T47D (cell line): Measurements from ENCODE around the gene TTL.
"Not testable (repeated sequence)": the region's sequence is repeated elsewhere in the genome, so short reads cannot be mapped to it uniquely, and the experiment has no call there.

Experiments
- DNase-seq, 2 experiments: peaks; one replicate each; pipeline versions ENCODE4 v3.0.0 to v3.0.0-alpha.2; 2011 to 2012; ENCODE audit warnings: low read depth in 1 of 2, low spot score in 1 of 2
- JUND ChIP-seq: IDR thresholded peaks from 2 replicates; pipeline ENCODE4 v1.6.1; 2012; ENCODE audit warnings: low read depth
- in situ Hi-C: cut with HindIII; loops from 2 replicates; pipeline ENCODE4 v1.10.0; 2016; ENCODE audit warnings: low sequenced_read_pairs, low pct_unique_long_range_greater_than_20kb

The TTL gene

DNA sequence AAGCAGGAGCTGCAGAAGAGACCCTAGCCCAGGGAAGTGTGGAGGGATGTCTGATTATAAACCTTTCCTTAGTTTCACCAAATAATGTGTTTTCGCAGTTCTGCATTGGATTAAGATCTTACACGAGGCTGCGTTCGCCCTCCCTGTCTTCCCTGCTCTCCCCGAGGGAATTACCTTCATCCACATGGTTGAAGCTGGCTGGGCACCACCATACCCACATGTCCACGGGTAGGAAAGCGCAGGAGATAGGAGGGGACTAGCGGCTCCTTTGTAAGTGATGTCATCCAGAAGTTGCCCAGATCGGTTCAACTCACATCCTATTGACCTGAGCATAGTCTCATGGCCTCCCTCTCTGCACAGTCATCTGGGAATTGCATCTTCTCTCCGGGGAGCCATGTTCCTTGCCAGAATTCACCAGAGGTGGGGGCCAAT is 1.1 kb downstream of the TTL start:
- in situ Hi-C loops, result no loop called here
- no peak for TF ChIP-seq JUND

DNA sequence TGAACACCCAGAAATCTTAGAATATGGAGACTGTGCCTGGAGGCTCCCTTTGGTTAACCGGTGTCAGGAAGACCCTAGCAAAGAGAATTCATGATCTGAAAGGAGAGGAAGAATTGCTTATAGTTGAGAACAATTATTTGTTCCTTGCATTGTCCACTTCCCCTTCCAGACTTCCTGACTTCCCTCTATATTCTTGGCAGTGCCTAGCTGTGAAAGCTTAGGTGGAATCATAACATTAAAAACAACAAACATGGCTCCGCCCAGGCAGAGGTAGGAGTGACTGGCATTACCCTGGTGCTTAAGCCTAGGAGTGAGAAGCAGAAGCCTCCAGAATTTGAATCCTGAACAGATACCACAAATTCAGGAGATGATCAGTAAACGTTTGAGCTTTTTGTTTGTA is 1.9 kb downstream of the TTL start:
- no peak for TF ChIP-seq JUND
- no peak for DNase-seq
- in situ Hi-C loops, result no loop called here

More for the DNA sequence above, 1.1 kb downstream of the TTL start:
- DNase-seq, result peak in 1 of 2 experiments; percentile 18

DNA sequence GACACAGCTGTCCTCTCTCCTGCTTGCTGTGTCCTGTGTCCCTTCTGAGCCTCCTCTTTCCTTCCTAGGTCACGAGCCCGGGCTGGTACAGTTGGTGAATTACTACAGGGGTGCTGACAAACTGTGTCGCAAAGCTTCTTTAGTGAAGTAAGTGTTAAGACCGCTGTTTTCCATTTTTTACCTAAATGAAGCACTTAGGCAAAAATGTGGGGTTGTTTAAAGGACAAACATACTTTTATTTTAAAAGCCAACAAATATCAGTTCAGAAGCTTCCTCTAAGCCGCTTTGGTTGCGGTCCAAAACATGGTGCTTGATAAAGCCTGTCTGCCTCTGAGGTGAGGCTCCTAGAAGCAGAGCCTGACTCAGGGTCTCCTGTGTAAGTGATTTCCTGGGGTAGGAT is 3.9 kb downstream of the TTL start:
- no peak for DNase-seq

DNA sequence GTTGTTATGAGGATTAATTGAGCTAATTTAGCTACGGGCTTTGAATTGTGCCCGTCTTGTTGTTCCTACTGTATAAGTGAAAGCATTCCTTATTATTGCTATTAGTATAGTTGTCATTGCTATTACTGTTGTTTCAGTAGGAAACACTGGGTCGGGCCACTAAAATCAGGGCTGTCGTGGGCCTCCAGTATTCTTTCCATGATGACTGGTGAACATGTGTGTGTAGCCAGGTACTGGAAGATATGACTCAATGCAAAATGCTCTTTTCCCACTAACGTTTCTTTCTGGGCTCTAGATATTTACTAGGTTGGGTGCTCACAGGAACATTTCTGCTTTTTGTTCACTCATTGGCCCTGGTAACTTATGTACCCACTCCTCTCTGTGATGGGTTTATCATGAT is 4.9 kb downstream of the TTL start:
- no peak for TF ChIP-seq JUND
- DNase-seq, result no peak
- in situ Hi-C loops, result no loop called here

More for the DNA sequence above, 3.9 kb downstream of the TTL start:
- in situ Hi-C loops, result no loop called here
- TF ChIP-seq JUND, result no peak

DNA sequence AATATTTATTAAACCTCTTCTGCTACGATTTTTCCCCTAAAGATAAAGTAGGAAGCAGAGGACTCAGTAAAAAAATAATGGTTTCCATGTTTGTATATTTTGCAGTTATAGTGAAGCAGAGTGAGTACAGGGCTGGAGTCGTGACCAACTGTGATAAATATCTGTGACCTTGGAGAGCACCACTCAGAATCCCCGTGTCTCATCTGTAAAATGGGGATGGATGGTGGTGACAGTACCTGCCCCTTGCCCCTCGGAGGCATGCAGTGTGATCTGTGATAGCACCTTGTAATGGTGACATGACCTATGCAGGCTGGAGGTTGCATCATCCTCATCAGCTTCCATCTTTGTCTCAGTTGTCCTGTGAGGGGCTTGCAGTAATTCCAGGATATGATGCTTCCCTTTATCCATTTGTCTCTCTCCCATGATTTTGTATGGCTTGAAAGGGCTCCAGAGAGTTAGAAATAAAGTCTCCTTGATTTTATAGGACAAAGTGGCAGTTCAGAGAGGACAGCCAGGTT is 5.5 kb downstream of the TTL start:
- no peak for TF ChIP-seq JUND
- no peak for DNase-seq
- in situ Hi-C loops, result no loop called here

DNA sequence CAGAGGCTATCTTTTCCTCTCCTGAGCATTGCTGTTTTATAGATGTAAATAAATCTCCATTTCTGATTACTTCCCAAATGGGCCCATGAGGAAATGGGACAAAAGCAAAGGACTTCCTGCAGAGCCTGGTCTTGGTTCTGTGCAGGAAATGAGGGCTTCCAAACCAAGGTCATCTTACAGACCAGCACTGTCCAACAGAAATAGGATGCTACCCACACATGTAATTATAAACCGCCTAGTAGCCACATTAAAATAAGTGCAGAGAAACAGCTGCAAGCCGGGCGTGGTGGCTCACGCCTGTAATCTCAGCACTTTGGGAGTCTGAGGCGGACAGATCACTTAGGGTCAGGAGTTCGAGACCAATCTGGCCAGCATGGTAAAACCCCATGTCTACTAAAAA is 6.2 kb downstream of the TTL start:
- in situ Hi-C loops, result no loop called here
- no peak for TF ChIP-seq JUND
- no peak for DNase-seq

DNA sequence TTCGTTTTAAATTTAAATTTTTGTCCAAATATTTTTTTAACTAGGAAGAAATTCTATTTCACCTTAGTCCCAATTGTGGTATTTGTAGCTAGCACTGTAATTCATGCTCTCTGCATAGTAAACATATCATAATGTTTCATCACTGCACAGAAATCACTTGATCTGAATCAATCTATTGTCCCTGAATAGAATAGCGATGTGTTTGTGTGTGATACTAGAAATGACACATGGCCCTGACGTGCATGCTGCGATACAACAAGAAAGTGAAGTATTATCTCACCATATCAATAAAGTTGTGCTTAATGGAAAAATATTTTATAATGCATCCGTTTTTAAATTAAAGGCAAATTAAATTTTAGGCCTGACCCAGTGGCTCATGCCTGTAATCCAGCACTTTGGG is 10.0 kb downstream of the TTL start:
- no peak for DNase-seq
- in situ Hi-C loops, result no loop called here
- TF ChIP-seq JUND, result no peak

DNA sequence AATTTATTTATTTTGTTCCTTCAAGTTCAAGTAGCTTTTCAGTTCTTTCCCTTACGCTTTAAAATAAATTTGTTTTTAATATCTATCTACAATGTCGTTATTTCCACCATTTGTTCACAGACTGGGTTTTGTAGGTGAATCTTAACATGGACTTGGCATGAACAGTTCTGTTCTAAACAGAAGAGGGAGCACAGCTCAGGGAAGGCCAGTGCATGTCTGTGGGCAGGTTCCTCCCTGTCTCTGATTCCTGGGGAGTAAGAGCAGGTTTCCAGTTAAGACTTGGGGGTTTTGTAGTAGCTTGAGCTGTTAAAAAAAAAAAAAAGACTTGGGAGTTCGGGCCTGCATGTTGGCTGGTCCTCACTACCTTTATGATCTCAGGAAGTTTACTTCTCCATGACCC is 11.1 kb downstream of the TTL start:
- in situ Hi-C loops, result no loop called here
- no peak for DNase-seq
- TF ChIP-seq JUND, result no peak

DNA sequence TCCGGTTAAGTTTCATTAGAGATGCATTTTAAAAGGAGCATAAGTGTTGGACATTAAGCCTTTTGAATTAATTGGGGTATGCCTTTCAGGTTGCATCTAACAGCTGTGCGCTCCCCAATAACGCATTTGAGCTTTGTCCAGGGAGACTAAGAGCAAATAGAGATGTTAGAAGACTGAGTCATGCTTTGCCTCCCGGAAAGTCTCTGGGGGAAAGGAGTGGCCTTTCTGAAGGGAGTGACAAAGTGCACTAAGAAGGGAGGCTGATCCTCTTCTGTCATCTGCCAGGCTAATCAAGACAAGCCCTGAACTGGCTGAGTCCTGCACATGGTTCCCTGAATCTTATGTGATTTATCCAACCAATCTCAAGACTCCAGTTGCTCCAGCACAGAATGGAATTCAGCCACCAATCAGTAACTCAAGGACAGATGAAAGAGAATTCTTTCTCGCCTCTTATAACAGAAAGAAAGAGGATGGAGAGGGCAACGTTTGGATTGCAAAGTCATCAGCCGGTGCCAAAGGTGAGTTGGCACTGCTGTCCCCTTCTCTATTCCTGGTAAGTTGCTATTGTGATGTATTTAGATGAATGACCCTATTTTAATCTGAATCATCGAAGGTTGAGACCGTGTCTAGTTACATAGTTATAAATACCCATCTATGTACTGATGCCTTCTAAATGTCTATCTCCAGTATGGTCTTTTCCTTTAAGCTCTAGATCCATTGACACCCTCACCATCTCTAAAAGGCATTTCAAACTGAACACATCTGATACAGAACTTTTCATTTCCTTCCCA is 12.1 kb downstream of the TTL start:
- no peak for DNase-seq
- no peak for TF ChIP-seq JUND
- in situ Hi-C loops, result no loop called here

DNA sequence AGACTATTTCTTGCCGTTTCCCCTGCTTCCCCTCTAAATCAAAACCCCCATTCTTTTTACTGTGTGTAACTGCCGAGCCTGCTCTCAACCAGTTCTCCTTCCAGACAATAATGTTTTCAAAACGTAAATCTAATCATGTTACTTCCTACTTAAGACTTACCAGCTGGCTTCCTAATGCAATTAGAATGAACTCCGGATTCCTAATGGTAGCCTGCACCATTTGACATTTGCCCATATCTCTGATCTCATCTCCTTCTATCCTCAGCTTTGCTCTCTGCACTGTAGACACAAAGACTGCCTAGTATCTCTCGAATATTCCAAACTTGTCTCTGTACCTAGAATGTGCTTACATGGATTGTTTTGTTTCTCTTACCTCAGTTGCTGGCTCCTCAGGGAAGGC is 12.9 kb downstream of the TTL start:
- in situ Hi-C loops, result no loop called here
- DNase-seq, result no peak
- TF ChIP-seq JUND, result no peak

DNA sequence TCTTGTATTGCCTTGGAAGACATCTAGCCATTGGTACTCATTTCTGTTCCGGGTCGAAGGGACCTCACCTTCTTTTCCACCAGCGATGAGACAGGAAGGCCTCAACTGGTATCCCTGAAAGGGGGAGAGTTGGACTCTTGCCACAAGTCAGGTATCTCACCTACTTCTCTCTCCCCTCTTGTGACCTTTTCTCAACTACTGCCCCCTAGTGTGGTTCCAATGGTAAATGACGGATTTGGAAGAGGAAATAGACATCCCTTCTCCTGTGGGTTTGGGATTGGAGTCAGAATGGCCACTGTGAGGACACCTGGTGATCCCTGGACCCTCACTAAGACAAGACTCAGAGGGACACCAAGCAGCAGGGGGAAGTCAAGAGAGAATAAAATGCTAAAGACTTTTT is 13.9 kb downstream of the TTL start:
- DNase-seq, in situ Hi-C loops: not testable (repeated sequence)

DNA sequence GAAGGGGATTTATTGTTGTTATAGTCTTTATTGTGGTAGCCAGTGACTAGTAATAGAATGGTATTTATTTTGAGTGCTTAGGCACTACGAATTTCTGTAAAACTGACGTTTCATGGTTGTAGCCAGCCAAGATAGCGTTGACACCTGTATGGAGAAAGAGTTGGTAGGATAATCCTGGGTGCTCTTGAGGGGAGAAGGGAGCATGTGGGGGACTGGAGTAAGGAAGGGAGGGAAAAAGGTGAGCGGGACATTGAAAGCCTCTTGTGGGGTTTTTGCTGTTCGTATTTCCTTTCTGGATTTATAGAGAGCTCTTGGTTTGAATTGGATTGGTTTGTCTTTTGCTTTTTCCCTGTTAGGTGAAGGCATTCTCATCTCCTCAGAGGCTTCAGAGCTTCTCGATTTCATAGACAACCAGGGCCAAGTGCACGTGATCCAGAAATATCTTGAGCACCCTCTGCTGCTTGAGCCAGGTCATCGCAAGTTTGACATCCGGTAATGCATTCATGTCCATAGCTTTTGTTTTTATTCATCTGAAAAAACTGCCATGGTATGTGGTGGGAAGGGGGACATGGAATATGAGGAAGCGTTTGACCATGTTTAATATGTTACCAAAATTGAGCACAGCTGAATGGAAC is 19.0 kb downstream of the TTL start:
- peak in 1 of 2 experiments; percentile 59 for DNase-seq
- in situ Hi-C loops, result not testable (repeated sequence)

DNA sequence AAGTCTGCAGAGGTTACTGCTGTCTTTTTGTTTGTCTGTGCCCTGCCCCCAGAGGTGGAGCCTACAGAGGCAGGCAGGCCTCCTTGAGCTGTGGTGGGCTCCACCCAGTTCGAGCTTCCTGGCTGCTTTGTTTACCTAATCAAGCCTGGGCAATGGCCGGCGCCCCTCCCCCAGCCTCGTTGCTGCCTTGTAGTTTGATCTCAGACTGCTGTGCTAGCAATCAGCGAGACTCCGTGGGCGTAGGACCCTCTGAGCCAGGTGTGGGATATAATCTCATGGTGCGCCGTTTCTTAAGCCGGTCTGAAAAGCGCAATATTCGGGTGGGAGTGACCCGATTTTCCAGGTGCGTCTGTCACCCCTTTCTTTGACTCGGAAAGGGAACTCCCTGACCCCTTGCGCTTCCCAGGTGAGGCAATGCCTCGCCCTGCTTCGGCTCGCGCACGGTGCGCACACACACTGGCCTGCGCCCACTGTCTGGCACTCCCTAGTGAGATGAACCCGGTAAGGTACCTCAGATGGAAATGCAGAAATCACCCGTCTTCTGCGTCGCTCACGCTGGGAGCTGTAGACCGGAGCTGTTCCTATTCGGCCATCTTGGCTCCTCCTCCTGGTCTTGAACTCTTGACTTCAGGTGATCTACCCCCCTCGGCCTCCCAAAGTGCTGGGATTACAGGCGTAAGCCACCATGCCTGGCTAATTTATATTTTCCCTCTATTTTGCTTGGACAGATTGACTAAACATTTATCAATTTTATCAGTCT is 27.5 kb downstream of the TTL start:
- in situ Hi-C loops, DNase-seq: not testable (repeated sequence)
